SK-N-SH (cell line): Measurements from ENCODE around the gene NUAK2. TPM values are rescaled to one million over a fixed set of nuclear protein-coding genes. Genes with fewer than 3 reads are reported as not detected.

Experiments used
- CTCF ChIA-PET: fragments of 300-600, 350-600 bp; formaldehyde crosslinking; extraction: SDS; loops from one replicate; lab custom pipeline; 2021; lab: Yijun Ruan, JAX
- POLR2A ChIA-PET: fragments of 350-600 bp; sonication (Branson Sonifier 250); formaldehyde crosslinking; extraction: SDS; loops from one replicate; lab custom pipeline; 2020; ENCODE audit warnings: antibody characterized with exemption, inconsistent platforms; lab: Yijun Ruan, JAX
- DNase-seq: peaks from one replicate; pipeline ENCODE4 v3.0.0; 2012
- H2AFZ ChIP-seq: fragments of 200-600 bp; sonication (generic); 2 replicates; pipeline ENCODE4 v1.8.1; 2016; ENCODE audit warnings: antibody characterized with exemption, mild to moderate bottlenecking, low read depth
- H3F3A ChIP-seq: fragments of 200-600 bp; sonication (generic); replicated peaks from 2 replicates; pipeline ENCODE3; 2016; ENCODE audit warnings: antibody characterized with exemption, mild to moderate bottlenecking; ENCODE audit not compliant: insufficient read depth
- H3K27ac ChIP-seq, 2 experiments: fragments of 200-500 bp in 1 of 2; fragments of 200-600 bp in 1 of 2; sonication (Bioruptor generic) in 1 of 2; sonication (generic), shearing (Covaris generic) in 1 of 2; 2 replicates each; pipeline versions ENCODE4 v1.5.1 to v1.6.1; 2014 to 2016; ENCODE audit warnings: low read depth in 2 of 2, inconsistent platforms in 1 of 2, low read length in 1 of 2, mild to moderate bottlenecking in 1 of 2, mixed read lengths in 1 of 2
- H3K27me3 ChIP-seq: fragments of 200-600 bp; sonication (generic), shearing (Covaris generic); 2 replicates; pipeline ENCODE4 v1.6.1; 2016; ENCODE audit warnings: mixed run types; ENCODE audit not compliant: insufficient read depth
- H3K36me3 ChIP-seq, 2 experiments: fragments of 200-500 bp in 1 of 2; fragments of 200-600 bp in 1 of 2; sonication (Bioruptor generic) in 1 of 2; sonication (generic) in 1 of 2; replicated peaks in 1 of 2; 2 replicates each; pipeline versions ENCODE3 to v1.5.1; 2014 to 2016; ENCODE audit warnings: low read length in 1 of 2, mild to moderate bottlenecking in 1 of 2; ENCODE audit not compliant: insufficient read depth in 2 of 2, control insufficient read depth in 1 of 2
- H3K4me1 ChIP-seq, 2 experiments: fragments of 200-500 bp in 1 of 2; fragments of 200-600 bp in 1 of 2; sonication (Bioruptor generic) in 1 of 2; sonication (generic), shearing (Covaris generic) in 1 of 2; 2 replicates each; pipeline versions ENCODE4 v1.5.1 to v1.6.1; 2014 to 2016; ENCODE audit warnings: low read depth in 1 of 2, low read length in 1 of 2, mixed run types in 1 of 2; ENCODE audit not compliant: insufficient read depth in 2 of 2, control insufficient read depth in 1 of 2
- H3K4me2 ChIP-seq: fragments of 200-600 bp; sonication (generic), shearing (Covaris generic); 2 replicates; pipeline ENCODE4 v1.6.1; 2017; ENCODE audit warnings: mixed run types
- H3K4me3 ChIP-seq, 2 experiments: fragments of 200-500 bp in 1 of 2; fragments of 200-600 bp in 1 of 2; sonication (Bioruptor generic) in 1 of 2; sonication (generic), shearing (Covaris generic) in 1 of 2; 2 replicates each; pipeline versions ENCODE4 v1.5.1 to v1.8.1; 2014 to 2016; ENCODE audit warnings: low read depth in 2 of 2, inconsistent platforms in 1 of 2, low read length in 1 of 2, mild to moderate bottlenecking in 1 of 2, mixed read lengths in 1 of 2, moderate library complexity in 1 of 2
- H3K79me2 ChIP-seq: fragments of 200-600 bp; sonication (generic); 2 replicates; pipeline ENCODE4 v1.8.1; 2017; ENCODE audit warnings: mild to moderate bottlenecking; ENCODE audit not compliant: insufficient read depth
- H3K9ac ChIP-seq: fragments of 200-600 bp; sonication (generic); 2 replicates; pipeline ENCODE4 v1.6.1; 2017; ENCODE audit warnings: mixed run types
- H3K9me2 ChIP-seq: fragments of 200-600 bp; sonication (generic); 2 replicates; pipeline ENCODE4 v1.6.1; 2017; ENCODE audit warnings: mixed run types
- H3K9me3 ChIP-seq: fragments of 200-600 bp; sonication (generic); 2 replicates; pipeline ENCODE4 v1.6.1; 2017; ENCODE audit warnings: mixed run types, mild to moderate bottlenecking, moderate library complexity
- H4K20me1 ChIP-seq: fragments of 200-600 bp; sonication (generic); 2 replicates; pipeline ENCODE4 v1.6.1; 2017; ENCODE audit warnings: mild to moderate bottlenecking, mixed run types; ENCODE audit not compliant: insufficient read depth
- FOXM1 ChIP-seq: IDR thresholded peaks from 2 replicates; pipeline ENCODE4 v1.4.0; 2012; ENCODE audit warnings: low read depth, mild to moderate bottlenecking
- GABPA ChIP-seq: IDR thresholded peaks from 2 replicates; pipeline ENCODE4 v1.4.0; 2012; ENCODE audit warnings: low read depth, mild to moderate bottlenecking
- JUND ChIP-seq: IDR thresholded peaks from 2 replicates; pipeline ENCODE4 v1.4.0; 2012
- MEF2A ChIP-seq: IDR thresholded peaks from 2 replicates; pipeline ENCODE4 v1.4.0; 2012; ENCODE audit warnings: low read depth, borderline replicate concordance
- MXI1 ChIP-seq: IDR thresholded peaks from 2 replicates; pipeline ENCODE4 v1.6.1; 2012; ENCODE audit warnings: mild to moderate bottlenecking, low read depth, low read length, improper control_type of control experiment
- NRF1 ChIP-seq: IDR thresholded peaks from 2 replicates; pipeline ENCODE4 v1.6.1; 2012; ENCODE audit warnings: low read depth, mild to moderate bottlenecking, low read length
- RCOR1 ChIP-seq: fragments of 150-350 bp; IDR thresholded peaks from 2 replicates; pipeline ENCODE4 v1.6.1; 2017; ENCODE audit warnings: antibody characterized with exemption, low read length
- SIN3A ChIP-seq: IDR thresholded peaks from 2 replicates; pipeline ENCODE4 v1.6.1; 2012; ENCODE audit warnings: low read depth, mild to moderate bottlenecking, low read length, moderate library complexity, borderline replicate concordance
- SMC3 ChIP-seq: IDR thresholded peaks from 2 replicates; pipeline ENCODE4 v1.6.1; 2012; ENCODE audit warnings: low read depth, low read length, improper control_type of control experiment
- TAF1 ChIP-seq: IDR thresholded peaks from 2 replicates; pipeline ENCODE4 v1.6.1; 2012; ENCODE audit warnings: low read depth, mild to moderate bottlenecking, low read length, moderate library complexity, borderline replicate concordance
- TCF12 ChIP-seq: IDR thresholded peaks from 2 replicates; pipeline ENCODE4 v1.4.0; 2012
- TEAD4 ChIP-seq: IDR thresholded peaks from 2 replicates; pipeline ENCODE4 v1.4.0; 2012; ENCODE audit warnings: mild to moderate bottlenecking, borderline replicate concordance; ENCODE audit not compliant: insufficient read depth
- YY1 ChIP-seq: IDR thresholded peaks from 2 replicates; pipeline ENCODE4 v1.4.0; 2012; ENCODE audit warnings: low read depth, mild to moderate bottlenecking
- ZBTB33 ChIP-seq: IDR thresholded peaks from 2 replicates; pipeline ENCODE4 v1.4.0; 2012; ENCODE audit warnings: low read depth, borderline replicate concordance
- polyA plus RNA-seq, 3 experiments: library from polyadenylated mRNA; depleted of rRNA; stranded (reverse); fragments of >200 nt; gene quantifications; 2 replicates each; pipeline ENCODE4 v1.2.3, GENCODE V29; 2012
- TF ChIP-seq, protein P1 (sequence below): IDR thresholded peaks from 2 replicates; pipeline ENCODE4 v1.4.0; 2012; ENCODE audit warnings: low read depth

NUAK2 gene
- polyA plus RNA-seq, 1 of the 3 experiments (the other 2 are of a cell fraction), result 11.1 TPM

- TF ChIP-seq NRF1 (no peak), TCF12 (no peak), ZBTB33 (no peak), TEAD4 (no peak), YY1 (0 out of 2 replicates have a peak, but pooled peaks have one; percentile 32), RCOR1 (0 out of 2 replicates have a peak, but pooled peaks have one; percentile 31), JUND (no peak), SIN3A (peak; percentile 26; the same call in 1 of the 2 replicates), SMC3 (no peak), MXI1 (no peak)
- TF ChIP-seq, protein P1, sequence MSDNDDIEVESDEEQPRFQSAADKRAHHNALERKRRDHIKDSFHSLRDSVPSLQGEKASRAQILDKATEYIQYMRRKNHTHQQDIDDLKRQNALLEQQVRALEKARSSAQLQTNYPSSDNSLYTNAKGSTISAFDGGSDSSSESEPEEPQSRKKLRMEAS, result peak; percentile 68
- TF ChIP-seq, all 33 proteins: peak for 10
Measured at GRCh38 chr1:205321162-205321958, at the start of gene NUAK2 (continued).

- Histone ChIP-seq H3K36me3 (no peaks in the 10 kb centered on the region), H3K79me2 (no peaks in the 10 kb centered on the region), H3K4me2 (no peak overlapping the region), H3F3A (peaks cover 30% of the 10 kb centered on the region), H3K4me3 (no peak overlapping the region), H2AFZ (no peak overlapping the region), H3K27ac (no peak overlapping the region), H3K9ac (no peak overlapping the region), H3K9me3 (no peaks in the 10 kb centered on the region), H3K9me2 (no peaks in the 10 kb centered on the region), H3K27me3 (no peaks in the 10 kb centered on the region), H3K4me1 (peaks cover 2 to 27% of the 10 kb centered on the region in 2 experiments), H4K20me1 (no peaks in the 10 kb centered on the region)
- DNase-seq, result no peak
- ChIA-PET CTCF (interaction anchor here (1.0 to 1.3 kb wide), 4 partner anchors 35 to 153 kb away, joined by 3 to 5 read pairs (median 4); no protein-coding TSS in a partner anchor), POLR2A (no interaction called here)
- TF ChIP-seq MXI1, result no peak
- no peak for TF ChIP-seq MEF2A
- TF ChIP-seq GABPA, result no peak
- no peak for TF ChIP-seq ZBTB33
- no peak for TF ChIP-seq TAF1
- no peak for TF ChIP-seq YY1
- no peak for TF ChIP-seq FOXM1
Measured at GRCh38 chr1:205370780-205371179, 49.2 kb upstream of the NUAK2 start.
